A549 (cell line): ENCODE data around the gene MTRF1L. TPM values are rescaled to one million over a fixed set of nuclear protein-coding genes. Genes with fewer than 3 reads are reported as not detected.
A peak's percentile ranks its signal among the peaks of the same experiment; 100 is the strongest.

Experiments
- ATAC-seq, 2 experiments: fragments of 200-7000 bp in 1 of 2; fragments of >200 bp in 1 of 2; cut with Nextera tagmentation in 1 of 2; cut with Tn5 transposase in 1 of 2; 3 replicates each; pipeline versions ENCODE4 v1.8.0 to v1.9.1; 2018 to 2020; ENCODE audit warnings: mild to moderate bottlenecking in 1 of 2, moderate library complexity in 1 of 2
- CTCF ChIA-PET: fragments of 300-600 bp; sonication (Branson Sonifier 250); formaldehyde crosslinking; extraction: SDS; loops from one replicate; lab custom pipeline; 2021; ENCODE audit warnings: antibody characterized with exemption, inconsistent platforms; lab: Yijun Ruan, JAX
- POLR2A ChIA-PET: fragments of 350-600 bp; formaldehyde crosslinking; extraction: SDS; loops from one replicate; lab custom pipeline; 2021; ENCODE audit warnings: antibody characterized with exemption, inconsistent platforms; lab: Yijun Ruan, JAX
- DNase-seq, 2 experiments: peaks; one replicate each; pipeline versions ENCODE4 v3.0.0 to v3.0.0-alpha.2; 2011 to 2016; ENCODE audit warnings: low read depth in 1 of 2, low spot score in 1 of 2
- FAIRE-seq: peaks from 2 replicates; lab custom pipeline; 2011; peaks lifted over from hg19 to GRCh38; lab: Jason Lieb, UNC
- H3K27ac ChIP-seq, 2 experiments: fragments of >200 bp; sonication (Bioruptor Twin); formaldehyde crosslinking; 3 replicates each; pipeline ENCODE4 v1.5.1; 2016 to 2017
- H3K4me1 ChIP-seq: fragments of >200 bp; sonication (Bioruptor Twin); formaldehyde crosslinking; 3 replicates; pipeline ENCODE4 v1.6.1; 2016
- H3K4me2 ChIP-seq: fragments of >200 bp; sonication (Bioruptor Twin); formaldehyde crosslinking; 3 replicates; pipeline ENCODE4 v1.6.1; 2016
- H3K4me3 ChIP-seq: fragments of >200 bp; sonication (Bioruptor Twin); formaldehyde crosslinking; 3 replicates; pipeline ENCODE4 v1.5.1; 2016
- H3K9me3 ChIP-seq: fragments of >200 bp; sonication (Bioruptor Twin); formaldehyde crosslinking; 3 replicates; pipeline ENCODE4 v1.6.1; 2016
- BCL3 ChIP-seq: fragments of >200 bp; sonication (Bioruptor Twin); formaldehyde crosslinking; IDR thresholded peaks from 3 replicates; pipeline ENCODE4 v1.6.1; 2016
- BHLHE40 ChIP-seq: IDR thresholded peaks from 2 replicates; pipeline ENCODE4 v1.6.1; 2012; ENCODE audit warnings: low read depth, low read length, inconsistent platforms
- CBX8 ChIP-seq: fragments of 200-600 bp; sonication (generic); IDR thresholded peaks from 2 replicates; pipeline ENCODE4 v1.6.1; 2016
- CHD2 ChIP-seq: fragments of 150-350 bp; IDR thresholded peaks from 2 replicates; pipeline ENCODE4 v1.6.1; 2014; ENCODE audit warnings: low read length; ENCODE audit not compliant: partially characterized antibody
- CHD4 ChIP-seq: fragments of 200-600 bp; sonication (generic); IDR thresholded peaks from 2 replicates; pipeline ENCODE4 v1.6.1; 2016; ENCODE audit warnings: antibody characterized with exemption, mild to moderate bottlenecking, borderline replicate concordance
- CTCF ChIP-seq: fragments of >200 bp; sonication (Bioruptor Twin); formaldehyde crosslinking; IDR thresholded peaks from 3 replicates; pipeline ENCODE4 v1.5.1; 2016
- EHMT2 ChIP-seq: fragments of 200-600 bp; sonication (generic); IDR thresholded peaks from 2 replicates; pipeline ENCODE4 v1.6.1; 2016; ENCODE audit warnings: antibody characterized with exemption, low read depth, mild to moderate bottlenecking, moderate library complexity
- FOSB ChIP-seq: fragments of 250-450 bp; sonication (Bioruptor Pico); IDR thresholded peaks from 2 replicates; pipeline ENCODE4 v1.5.0; 2020; ENCODE audit warnings: mild to moderate bottlenecking, moderate library complexity
- GATA3 ChIP-seq: IDR thresholded peaks from 2 replicates; pipeline ENCODE4 v1.6.1; 2012; ENCODE audit warnings: borderline replicate concordance
- HDAC2 ChIP-seq: fragments of 200-600 bp; sonication (generic); IDR thresholded peaks from 2 replicates; pipeline ENCODE4 v1.6.1; 2016
- HEYL ChIP-seq: fragments of 250-450 bp; sonication (Bioruptor Pico); IDR thresholded peaks from 2 replicates; pipeline ENCODE4 v1.8.0; 2021; ENCODE audit warnings: mild to moderate bottlenecking, moderate library complexity
- HOXB5 ChIP-seq: fragments of 250-450 bp; sonication (Bioruptor Pico); IDR thresholded peaks from 2 replicates; pipeline ENCODE4 v1.5.0; 2020; ENCODE audit warnings: mild to moderate bottlenecking, moderate library complexity
- JUNB ChIP-seq: fragments of >200 bp; sonication (Bioruptor Twin); formaldehyde crosslinking; IDR thresholded peaks from 2 replicates; pipeline ENCODE4 v1.6.1; 2016
- KDM1A ChIP-seq: fragments of 200-600 bp; sonication (generic); IDR thresholded peaks from 2 replicates; pipeline ENCODE4 v1.6.1; 2016; ENCODE audit warnings: low read depth, mild to moderate bottlenecking
- MYC ChIP-seq: IDR thresholded peaks from 2 replicates; pipeline ENCODE4 v1.6.1; 2012; ENCODE audit warnings: mild to moderate bottlenecking, inconsistent platforms, low read length, improper control_type of control experiment, borderline replicate concordance
- NFE2L2 ChIP-seq: fragments of 150-350 bp; conservative IDR thresholded peaks from 2 replicates; pipeline ENCODE4 v1.6.1; 2014; ENCODE audit warnings: low read length
- NPAS2 ChIP-seq: fragments of 250-450 bp; sonication (Bioruptor Pico); IDR thresholded peaks from 2 replicates; pipeline ENCODE4 v1.8.0; 2022; ENCODE audit warnings: mild to moderate bottlenecking, moderate library complexity, borderline replicate concordance
- POLR2A ChIP-seq: IDR thresholded peaks from 2 replicates; pipeline ENCODE4 v1.6.1; 2012; ENCODE audit warnings: mild to moderate bottlenecking, low read length
- POLR2AphosphoS2 ChIP-seq: conservative IDR thresholded peaks from 2 replicates; pipeline ENCODE4 v1.6.1; 2012; ENCODE audit warnings: low read length, improper control_type of control experiment, inconsistent platforms
- RAD21 ChIP-seq, 2 experiments: fragments of >200 bp in 1 of 2; sonication (Bioruptor Twin) in 1 of 2; formaldehyde crosslinking in 1 of 2; IDR thresholded peaks in 1 of 2; conservative IDR thresholded peaks in 1 of 2; 2 replicates in 1 of 2; 3 replicates in 1 of 2; pipeline ENCODE4 v1.6.1; 2012 to 2018; ENCODE audit warnings: inconsistent platforms in 1 of 2
- RARB ChIP-seq: fragments of 250-450 bp; sonication (Bioruptor Pico); IDR thresholded peaks from 2 replicates; pipeline ENCODE4 v1.8.0; 2021; ENCODE audit warnings: mild to moderate bottlenecking, moderate library complexity
- RFX5 ChIP-seq: fragments of 450-650 bp; IDR thresholded peaks from 2 replicates; pipeline ENCODE4 v1.7.1; 2014; ENCODE audit warnings: antibody characterized with exemption, mild to moderate bottlenecking, moderate library complexity
- SMC3 ChIP-seq: fragments of >200 bp; sonication (Bioruptor Twin); formaldehyde crosslinking; IDR thresholded peaks from 3 replicates; pipeline ENCODE4 v1.6.1; 2018; ENCODE audit warnings: inconsistent platforms
- SREBF2 ChIP-seq: fragments of 450-650 bp; IDR thresholded peaks from 2 replicates; pipeline ENCODE4 v1.6.1; 2014; ENCODE audit warnings: mild to moderate bottlenecking, moderate library complexity
- ZC3H11A ChIP-seq: fragments of 450-650 bp; IDR thresholded peaks from 2 replicates; pipeline ENCODE4 v1.6.1; 2014; ENCODE audit warnings: antibody characterized with exemption, mild to moderate bottlenecking
- ZFP36 ChIP-seq: fragments of 450-650 bp; IDR thresholded peaks from 2 replicates; pipeline ENCODE4 v1.6.1; 2014; ENCODE audit warnings: borderline replicate concordance; ENCODE audit not compliant: partially characterized antibody
- ZNF302 ChIP-seq: fragments of 250-450 bp; sonication (Bioruptor Pico); IDR thresholded peaks from 2 replicates; pipeline ENCODE4 v1.9.0; 2021; ENCODE audit warnings: inconsistent platforms, mild to moderate bottlenecking, moderate library complexity
- ZSCAN20 ChIP-seq: fragments of 250-450 bp; sonication (Bioruptor Pico); IDR thresholded peaks from 2 replicates; pipeline ENCODE4 v1.8.0; 2022; ENCODE audit warnings: mild to moderate bottlenecking, moderate library complexity
- WGBS: methylation state at CpG from one replicate; pipeline ENCODE4 v1.1.6; 2017; ENCODE audit errors: missing lambda C conversion rate; 5-methylcytosine and 5-hydroxymethylcytosine counted together
- polyA plus RNA-seq, 4 experiments: library from polyadenylated mRNA; depleted of rRNA in 3 of 4; stranded (reverse); fragments of >200 nt; fragmentation: RNase III in 1 of 4; extraction: RNeasy Plus Mini Kit Qiagen cat#74134 plus additional on column Dnase treatment in 1 of 4; gene quantifications; 2 replicates in 3 of 4; 3 replicates in 1 of 4; pipeline ENCODE4 v1.2.3, GENCODE V29; 2011 to 2017

The MTRF1L gene
- polyA plus RNA-seq, 2 of the 4 experiments (the other 2 are of a cell fraction), result 14.3 to 22.6 TPM

GRCh38 chr6:152976749-152977148 is 25.8 kb downstream of the MTRF1L start:
- no peak for ATAC-seq
- ChIA-PET CTCF (no interaction called here), POLR2A (no interaction called here)
- DNase-seq, result no peak
- peak overlapping the region; percentile 90; the same call in 2 of the 3 replicates for H3K4me2 ChIP-seq
- no peaks in the 10 kb centered on the region for H3K9me3 ChIP-seq
- FAIRE-seq, result no peak
- H3K4me1 ChIP-seq, result peaks cover 46% of the 10 kb centered on the region
- 71% methylated on average over 1 of the region's 1 CpG for WGBS
- H3K27ac ChIP-seq, result no peak overlapping the region; a peak in 1 of 6 replicates
- no peak overlapping the region for H3K4me3 ChIP-seq
- no peak for TF ChIP-seq MYC
- no peak for TF ChIP-seq CHD2

- H3K4me3 ChIP-seq, result no peak overlapping the region
- no peak for FAIRE-seq
- WGBS, result 88% methylated on average over 4 of the region's 4 CpGs
- H3K27ac ChIP-seq, result no peak overlapping the region
- H3K4me2 ChIP-seq, result peak overlapping the region; percentile 20; the same call in 1 of the 3 replicates
- DNase-seq, result no peak
- no peak for ATAC-seq
- peaks cover 41% of the 10 kb centered on the region for H3K4me1 ChIP-seq
- ChIA-PET POLR2A (no interaction called here), CTCF (no interaction called here)
- no peak for TF ChIP-seq RARB (CRISPR knock-in tag)
- no peak for TF ChIP-seq ZNF302
- no peak for TF ChIP-seq CHD2
- TF ChIP-seq POLR2A, result no peak
- no peak for TF ChIP-seq HDAC2
- no peak for TF ChIP-seq EHMT2
- no peak for TF ChIP-seq JUNB
- no peak for TF ChIP-seq HOXB5 (CRISPR knock-in tag)
- no peak for TF ChIP-seq GATA3
- TF ChIP-seq KDM1A, result no peak
- TF ChIP-seq ZC3H11A, result no peak
- TF ChIP-seq CHD4, result no peak
- no peak for TF ChIP-seq CTCF
- TF ChIP-seq POLR2AphosphoS2, result no peak
- TF ChIP-seq BCL3, result no peak
- TF ChIP-seq RAD21 (conservative IDR thresholded peaks at IDR 0.05 in 1 of 2, IDR thresholded peaks at IDR 0.05 in 1 of 2), result no peak
- no peaks in the 10 kb centered on the region for H3K9me3 ChIP-seq
Observed at GRCh38 chr6:152975204-152975915, 27.1 kb downstream of the MTRF1L start.

DNA sequence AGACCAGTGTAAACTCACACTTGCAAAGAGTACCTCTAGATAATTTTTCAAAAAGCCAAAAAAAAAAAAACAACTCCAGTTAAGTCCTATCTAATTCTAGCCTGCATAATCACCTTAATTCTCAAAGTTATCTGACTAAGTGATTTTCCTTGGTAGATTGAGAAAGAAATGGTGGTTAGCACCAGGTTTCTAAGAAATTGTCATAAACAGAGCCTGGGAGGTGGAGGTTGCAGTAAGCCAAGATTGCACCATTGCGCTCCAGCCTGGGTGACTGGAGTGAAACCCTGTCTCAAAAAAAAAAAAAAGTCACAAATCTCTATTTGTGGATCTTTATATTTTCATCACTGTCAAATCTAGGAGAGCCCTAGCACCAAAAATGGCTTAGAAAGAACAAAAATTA is 28.6 kb downstream of the MTRF1L start:
- 100% methylated on average over 1 of the region's 1 CpG for WGBS
- no peak for ATAC-seq
- H3K4me2 ChIP-seq, result no peak overlapping the region
- TF ChIP-seq ZFP36 (no peak), NPAS2 (CRISPR knock-in tag) (no peak), BHLHE40 (no peak), CBX8 (no peak), RFX5 (no peak), POLR2A (no peak), ZSCAN20 (CRISPR knock-in tag) (no peak), HEYL (no peak), FOSB (no peak), SREBF2 (no peak), SMC3 (no peak), MYC (no peak), NFE2L2 (no peak)
- H3K4me3 ChIP-seq, result no peak overlapping the region
- ChIA-PET POLR2A (no interaction called here), CTCF (no interaction called here)
- H3K9me3 ChIP-seq, result no peaks in the 10 kb centered on the region
- H3K4me1 ChIP-seq, result peaks cover 26% of the 10 kb centered on the region; the same call in 2 of the 3 replicates
- H3K27ac ChIP-seq, result no peak overlapping the region
- DNase-seq, result no peak
- FAIRE-seq, result no peak
